Fibroblast of pulmonary artery (primary cell): Measurements from ENCODE around the gene FOSL1.

Experiments
- DNase-seq: peaks from one replicate; pipeline ENCODE4 v3.0.0-alpha.2; 2010; ENCODE audit warnings: low read depth
- H3K4me3 ChIP-seq: replicated peaks from 2 replicates; pipeline ENCODE4 v1.5.1; 2011; ENCODE audit warnings: low read depth, mild to moderate bottlenecking, control low read depth, low read length, moderate library complexity
- CTCF ChIP-seq: IDR thresholded peaks from 2 replicates; pipeline ENCODE4 v1.5.1; 2011; ENCODE audit warnings: mild to moderate bottlenecking, control low read depth, low read length, inconsistent platforms; ENCODE audit errors: missing control alignments

FOSL1 gene

GRCh38 chr11:65856689-65857499 is 43.3 kb downstream of the FOSL1 start:
- no peak for TF ChIP-seq CTCF
- peak; percentile 62 for DNase-seq
- peak overlapping the region; percentile 96 for H3K4me3 ChIP-seq

GRCh38 chr11:65855927-65856363 is 44.2 kb downstream of the FOSL1 start:
- no peak for DNase-seq
- H3K4me3 ChIP-seq: peak overlapping the region; percentile 96
- no peak for TF ChIP-seq CTCF

GRCh38 chr11:65854852-65855837 is 45.0 kb downstream of the FOSL1 start:
- H3K4me3 ChIP-seq: peak overlapping the region; percentile 96
- DNase-seq: no peak
- TF ChIP-seq CTCF: no peak

- DNase-seq: no peak
- H3K4me3 ChIP-seq: no peak overlapping the region
Measured at GRCh38 chr11:65854161-65854592, 46.0 kb downstream of the FOSL1 start.

GRCh38 chr11:65853246-65853979 is 46.8 kb downstream of the FOSL1 start:
- no peak overlapping the region for H3K4me3 ChIP-seq
- DNase-seq: no peak
- TF ChIP-seq CTCF: peak; percentile 6

More at GRCh38 chr11:65854161-65854592, 46.0 kb downstream of the FOSL1 start:
- TF ChIP-seq CTCF: no peak

- H3K4me3 ChIP-seq: no peak overlapping the region
- no peak for TF ChIP-seq CTCF
- DNase-seq: no peak
Measured at GRCh38 chr11:65852508-65853245, 47.5 kb downstream of the FOSL1 start.
